GM10266 (cell line): ENCODE data around the gene CSNK2A1.

Experiments
- DNase-seq: peaks from one replicate; pipeline ENCODE4 v3.0.0; 2012; ENCODE audit errors: extremely low spot score
- TF ChIP-seq, protein P1 (sequence below): IDR thresholded peaks from 2 replicates; pipeline ENCODE4 v1.5.1; 2012; ENCODE audit warnings: mild to moderate bottlenecking, low read depth; ENCODE audit not compliant: control insufficient read depth, insufficient read depth; ENCODE audit errors: missing control alignments

CSNK2A1 gene

DNA sequence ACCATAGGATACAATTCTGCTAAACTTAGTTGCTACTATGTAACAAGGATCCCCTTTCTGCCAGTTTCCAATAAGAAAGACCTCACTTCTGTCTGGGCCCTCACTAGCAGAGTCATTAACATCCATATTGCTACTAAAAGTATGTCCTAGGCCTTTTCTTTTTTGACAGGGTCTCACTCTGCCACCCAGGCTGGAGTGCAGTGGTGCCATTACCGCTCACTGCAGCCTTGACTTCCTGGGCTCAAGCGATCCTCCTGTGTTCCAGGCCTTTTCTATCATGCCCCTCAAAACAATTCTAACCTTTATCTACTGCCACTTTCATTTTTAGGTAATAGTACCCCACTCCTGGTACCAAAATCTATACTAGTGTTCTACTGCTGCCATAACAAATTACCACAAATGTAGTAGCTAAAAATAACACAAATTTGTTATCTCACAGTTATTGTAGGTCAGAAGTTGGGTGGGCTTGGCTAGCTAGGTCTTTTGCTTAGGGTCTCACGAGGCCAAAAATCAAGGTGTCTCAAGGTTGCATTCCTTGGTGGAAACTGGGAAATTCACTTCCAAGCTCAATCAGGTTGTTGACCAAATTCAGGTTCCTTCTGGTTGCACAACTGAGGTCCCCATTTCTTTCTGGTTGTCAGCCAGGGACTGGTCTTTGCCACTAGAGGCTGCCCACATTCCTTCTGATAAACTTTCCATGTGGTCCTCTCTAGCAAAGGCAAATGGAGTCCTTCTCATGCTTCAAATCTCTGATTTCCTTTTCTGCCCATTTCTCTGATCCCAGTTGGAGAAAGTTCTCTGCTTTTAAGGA, 3.0 kb downstream of the CSNK2A1 start:
- TF ChIP-seq, protein P1, sequence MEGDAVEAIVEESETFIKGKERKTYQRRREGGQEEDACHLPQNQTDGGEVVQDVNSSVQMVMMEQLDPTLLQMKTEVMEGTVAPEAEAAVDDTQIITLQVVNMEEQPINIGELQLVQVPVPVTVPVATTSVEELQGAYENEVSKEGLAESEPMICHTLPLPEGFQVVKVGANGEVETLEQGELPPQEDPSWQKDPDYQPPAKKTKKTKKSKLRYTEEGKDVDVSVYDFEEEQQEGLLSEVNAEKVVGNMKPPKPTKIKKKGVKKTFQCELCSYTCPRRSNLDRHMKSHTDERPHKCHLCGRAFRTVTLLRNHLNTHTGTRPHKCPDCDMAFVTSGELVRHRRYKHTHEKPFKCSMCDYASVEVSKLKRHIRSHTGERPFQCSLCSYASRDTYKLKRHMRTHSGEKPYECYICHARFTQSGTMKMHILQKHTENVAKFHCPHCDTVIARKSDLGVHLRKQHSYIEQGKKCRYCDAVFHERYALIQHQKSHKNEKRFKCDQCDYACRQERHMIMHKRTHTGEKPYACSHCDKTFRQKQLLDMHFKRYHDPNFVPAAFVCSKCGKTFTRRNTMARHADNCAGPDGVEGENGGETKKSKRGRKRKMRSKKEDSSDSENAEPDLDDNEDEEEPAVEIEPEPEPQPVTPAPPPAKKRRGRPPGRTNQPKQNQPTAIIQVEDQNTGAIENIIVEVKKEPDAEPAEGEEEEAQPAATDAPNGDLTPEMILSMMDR = no peak
- DNase-seq = no peak

DNA sequence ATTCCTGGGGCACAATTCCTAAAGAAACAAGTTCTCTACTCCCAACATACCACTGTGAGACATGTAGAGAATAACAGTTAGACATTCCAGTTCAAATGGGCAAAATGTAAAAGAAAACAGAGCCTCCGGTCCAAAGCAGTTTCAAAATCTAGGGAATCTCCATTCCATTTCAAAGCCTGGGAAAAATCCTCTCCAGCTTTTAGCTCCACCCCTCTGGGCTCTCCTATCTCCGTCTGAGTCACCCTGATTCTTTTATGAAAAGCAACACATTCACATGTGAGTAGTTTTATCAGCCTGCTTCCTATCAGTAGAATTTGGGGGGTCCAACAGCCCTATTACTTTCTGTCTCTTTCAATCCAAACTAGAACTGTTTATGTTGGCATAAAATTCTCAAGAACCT, 3.7 kb downstream of the CSNK2A1 start:
- TF ChIP-seq, protein P1 = no peak
- DNase-seq = no peak

DNA sequence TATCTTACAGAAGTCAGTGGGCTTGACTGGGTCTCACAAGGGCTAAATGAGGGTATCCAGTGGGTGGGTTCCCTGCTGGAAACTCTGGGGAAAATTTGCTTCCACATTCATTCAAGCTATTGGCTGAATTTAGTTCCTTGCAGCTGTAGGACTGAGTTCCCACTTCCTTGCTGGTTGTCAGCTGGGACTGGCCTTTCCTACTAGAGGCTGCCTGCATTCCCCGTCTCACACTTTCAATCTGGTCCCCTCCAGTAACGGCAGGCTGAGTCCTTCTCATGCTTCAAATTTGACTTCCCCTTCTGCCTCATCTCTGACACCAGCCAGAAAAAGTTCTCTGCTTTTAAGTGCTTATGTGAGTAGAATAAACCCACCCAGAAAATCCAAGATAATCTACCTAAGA, 4.4 kb downstream of the CSNK2A1 start:
- TF ChIP-seq, protein P1 = no peak
- DNase-seq = no peak

DNA sequence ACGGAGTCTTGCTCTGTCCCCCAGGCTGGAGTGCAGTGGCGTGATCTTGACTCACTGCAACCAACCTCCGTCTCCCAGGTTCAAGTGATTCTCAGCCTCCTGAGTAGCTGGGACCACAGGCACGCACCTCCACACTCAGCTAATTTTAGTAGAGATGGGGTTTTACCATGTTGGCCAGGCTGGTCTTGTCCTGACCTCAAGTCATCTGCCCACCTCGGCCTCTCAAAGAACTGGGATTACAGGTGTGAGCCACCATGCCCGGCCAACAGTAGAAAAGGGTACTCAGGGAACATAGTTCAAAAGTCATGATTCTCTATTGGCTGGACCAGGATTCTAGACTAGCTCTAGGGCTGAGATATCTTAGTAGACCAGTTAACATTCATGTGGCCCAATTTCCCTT, 5.6 kb downstream of the CSNK2A1 start:
- DNase-seq = no peak
- TF ChIP-seq, protein P1 = no peak

DNA sequence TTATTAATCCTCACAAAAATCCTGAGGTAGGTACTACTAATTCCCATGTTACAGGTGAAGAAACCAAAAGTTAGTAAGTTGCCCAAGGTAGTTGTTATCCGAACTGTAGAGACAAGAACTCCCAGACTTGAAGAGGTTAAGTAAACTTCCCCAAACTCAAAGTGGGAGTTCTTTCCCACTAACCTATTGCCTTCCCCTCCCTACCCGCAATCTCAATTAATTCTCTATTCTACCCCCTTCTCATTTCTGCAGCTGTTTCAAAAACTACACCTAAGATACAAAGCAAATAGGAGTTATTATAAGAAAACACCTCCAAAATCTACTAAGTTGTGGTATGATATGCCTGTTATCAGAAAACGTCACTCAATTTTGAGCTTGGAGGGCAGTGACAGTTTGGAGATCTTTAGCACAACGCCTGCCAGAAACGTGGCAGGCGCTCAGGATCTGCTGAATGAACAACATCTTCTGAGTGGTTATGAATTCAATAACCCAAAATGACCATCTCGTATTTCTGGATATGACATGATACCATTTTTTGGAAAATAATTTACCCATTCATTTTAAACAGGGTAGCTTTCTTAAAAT, 7.1 kb downstream of the CSNK2A1 start:
- no peak for DNase-seq
- TF ChIP-seq, protein P1 = no peak

DNA sequence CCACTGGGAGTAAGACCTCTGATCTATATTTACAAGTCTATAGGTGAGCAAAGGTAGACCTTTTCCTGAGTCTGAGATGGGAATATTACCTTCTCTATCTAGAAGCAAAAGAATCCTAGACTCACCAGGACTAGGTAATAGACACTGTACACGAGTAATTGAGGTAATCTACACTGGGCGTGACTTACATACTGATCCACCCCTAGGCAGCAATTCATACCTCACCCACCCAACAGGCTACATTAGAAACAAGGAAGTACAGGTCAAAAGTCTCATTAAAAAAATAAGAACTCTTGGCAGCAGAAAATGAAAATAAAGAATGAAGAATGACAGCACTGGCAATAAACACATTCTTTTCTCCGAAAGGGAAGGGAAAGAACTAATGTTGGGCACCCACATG, 7.6 kb downstream of the CSNK2A1 start:
- DNase-seq = no peak
- TF ChIP-seq, protein P1 = no peak

DNA sequence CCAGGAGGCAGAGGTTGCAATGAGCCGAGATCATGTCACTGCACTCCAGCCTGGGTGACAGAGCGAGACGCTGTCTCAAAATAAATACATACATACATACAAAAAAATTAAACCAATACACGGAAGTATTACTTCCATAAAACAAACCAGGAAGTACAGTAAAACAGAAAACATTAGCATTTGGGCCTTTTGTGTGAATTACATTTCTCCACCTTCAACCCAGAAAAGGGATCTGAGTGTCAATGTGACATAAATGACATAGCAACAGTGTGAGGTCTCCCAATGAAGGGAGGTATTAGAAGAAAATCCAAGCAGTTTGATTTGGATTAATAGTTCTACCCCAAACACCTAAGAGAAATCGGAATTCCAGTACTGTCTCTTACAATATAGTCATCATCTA, 10.1 kb downstream of the CSNK2A1 start:
- TF ChIP-seq, protein P1 = no peak
- no peak for DNase-seq
